Measurements from ENCODE around the gene NODAL. TPM values are rescaled to one million over a fixed set of nuclear protein-coding genes. Genes with fewer than 3 reads are reported as not detected.

The NODAL gene
- polyA plus RNA-seq, 2 donors: 0.04 to 0.20 TPM

GRCh38 chr10:70465278-70465677 is 23.8 kb upstream of the NODAL start:
- WGBS, 2 donors: 92 to 97% methylated on average over 4 of the region's 4 CpGs
- Histone ChIP-seq H3K4me1 (ENCODE audit: control insufficient read depth in 2 of 2, insufficient read depth in 2 of 2, low read length in 1 of 2) (peaks cover 6 to 7% of the 10 kb centered on the region in 2 donors), H3K4me3 (ENCODE audit: low read depth in 1 of 2, low read length in 2 of 2) (no peak overlapping the region), H3K27ac (ENCODE audit: low read depth in 2 of 2, low read length in 1 of 2) (no peak overlapping the region), H3K9me3 (ENCODE audit: control insufficient read depth in 2 of 2, insufficient read depth in 1 of 2, low read depth in 1 of 2, low read length in 1 of 2) (no peaks in the 10 kb centered on the region), H3K27me3 (ENCODE audit: control insufficient read depth in 1 of 2, insufficient read depth in 2 of 2, low read length in 2 of 2) (no peaks in the 10 kb centered on the region), H3K36me3 (ENCODE audit: control insufficient read depth in 2 of 2, insufficient read depth in 2 of 2, low read length in 1 of 2) (no peaks in the 10 kb centered on the region)

GRCh38 chr10:70462349-70462984 is 21.0 kb upstream of the NODAL start:
- Histone ChIP-seq H3K4me1 (ENCODE audit: control insufficient read depth in 2 of 2, insufficient read depth in 2 of 2, low read length in 1 of 2) (peaks cover 7 to 10% of the 10 kb centered on the region in 2 donors), H3K4me3 (ENCODE audit: low read depth in 1 of 2, low read length in 2 of 2) (no peak overlapping the region), H3K27ac (ENCODE audit: low read depth in 2 of 2, low read length in 1 of 2) (peak overlapping the region in 1 of 2 donors; percentile 26), H3K9me3 (ENCODE audit: control insufficient read depth in 2 of 2, insufficient read depth in 1 of 2, low read depth in 1 of 2, low read length in 1 of 2) (no peaks in the 10 kb centered on the region), H3K36me3 (ENCODE audit: control insufficient read depth in 2 of 2, insufficient read depth in 2 of 2, low read length in 1 of 2) (no peaks in the 10 kb centered on the region), H3K27me3 (ENCODE audit: control insufficient read depth in 1 of 2, insufficient read depth in 2 of 2, low read length in 2 of 2) (no peaks in the 10 kb centered on the region)
- 16 to 23% methylated on average over 4 of the region's 4 CpGs for WGBS, 2 donors

GRCh38 chr10:70461397-70462348 is 20.2 kb upstream of the NODAL start:
- H3K9me3 ChIP-seq (ENCODE audit: control insufficient read depth in 2 of 2, insufficient read depth in 1 of 2, low read depth in 1 of 2, low read length in 1 of 2): no peaks in the 10 kb centered on the region
- 34 to 43% methylated on average over 13 of the region's 13 CpGs for WGBS, 2 donors
- peak overlapping the region in 1 of 2 donors; percentile 17 for H3K27ac ChIP-seq (ENCODE audit: low read depth in 2 of 2, low read length in 1 of 2)
- H3K4me3 ChIP-seq (ENCODE audit: low read depth in 1 of 2, low read length in 2 of 2): no peak overlapping the region
- H3K4me1 ChIP-seq (ENCODE audit: control insufficient read depth in 2 of 2, insufficient read depth in 2 of 2, low read length in 1 of 2): peaks cover 7 to 10% of the 10 kb centered on the region in 2 donors
- H3K27me3 ChIP-seq (ENCODE audit: control insufficient read depth in 1 of 2, insufficient read depth in 2 of 2, low read length in 2 of 2): no peaks in the 10 kb centered on the region
- no peaks in the 10 kb centered on the region for H3K36me3 ChIP-seq (ENCODE audit: control insufficient read depth in 2 of 2, insufficient read depth in 2 of 2, low read length in 1 of 2)

GRCh38 chr10:70459774-70460490 is 18.5 kb upstream of the NODAL start:
- Histone ChIP-seq H3K4me3 (ENCODE audit: low read depth in 1 of 2, low read length in 2 of 2) (no peak overlapping the region), H3K9me3 (ENCODE audit: control insufficient read depth in 2 of 2, insufficient read depth in 1 of 2, low read depth in 1 of 2, low read length in 1 of 2) (peaks cover 0 to 8% of the 10 kb centered on the region in 2 donors), H3K27me3 (ENCODE audit: control insufficient read depth in 1 of 2, insufficient read depth in 2 of 2, low read length in 2 of 2) (no peaks in the 10 kb centered on the region), H3K36me3 (ENCODE audit: control insufficient read depth in 2 of 2, insufficient read depth in 2 of 2, low read length in 1 of 2) (peaks cover 0 to 8% of the 10 kb centered on the region in 2 donors), H3K4me1 (ENCODE audit: control insufficient read depth in 2 of 2, insufficient read depth in 2 of 2, low read length in 1 of 2) (peaks cover 10 to 14% of the 10 kb centered on the region in 2 donors), H3K27ac (ENCODE audit: low read depth in 2 of 2, low read length in 1 of 2) (peak overlapping the region in 1 of 2 donors; percentile 37)
- 84 to 86% methylated on average over 29 of the region's 29 CpGs for WGBS, 2 donors

GRCh38 chr10:70459061-70459773 is 17.7 kb upstream of the NODAL start:
- Histone ChIP-seq H3K27me3 (ENCODE audit: control insufficient read depth in 1 of 2, insufficient read depth in 2 of 2, low read length in 2 of 2) (no peaks in the 10 kb centered on the region), H3K9me3 (ENCODE audit: control insufficient read depth in 2 of 2, insufficient read depth in 1 of 2, low read depth in 1 of 2, low read length in 1 of 2) (peaks cover 0 to 9% of the 10 kb centered on the region in 2 donors), H3K4me1 (ENCODE audit: control insufficient read depth in 2 of 2, insufficient read depth in 2 of 2, low read length in 1 of 2) (peaks cover 10 to 14% of the 10 kb centered on the region in 2 donors), H3K27ac (ENCODE audit: low read depth in 2 of 2, low read length in 1 of 2) (peak overlapping the region in 1 of 2 donors; percentile 63), H3K36me3 (ENCODE audit: control insufficient read depth in 2 of 2, insufficient read depth in 2 of 2, low read length in 1 of 2) (peaks cover 0 to 9% of the 10 kb centered on the region in 2 donors), H3K4me3 (ENCODE audit: low read depth in 1 of 2, low read length in 2 of 2) (no peak overlapping the region)
- 45 to 53% methylated on average over 19 of the region's 19 CpGs for WGBS, 2 donors

- WGBS, 2 donors: 7% methylated on average over 56 to 62 of the region's 62 CpGs
- Histone ChIP-seq H3K4me1 (ENCODE audit: control insufficient read depth in 2 of 2, insufficient read depth in 2 of 2, low read length in 1 of 2) (peaks cover 10 to 14% of the 10 kb centered on the region in 2 donors), H3K9me3 (ENCODE audit: control insufficient read depth in 2 of 2, insufficient read depth in 1 of 2, low read depth in 1 of 2, low read length in 1 of 2) (peaks cover 0 to 9% of the 10 kb centered on the region in 2 donors), H3K4me3 (ENCODE audit: low read depth in 1 of 2, low read length in 2 of 2) (peak overlapping the region; percentile 11 to 16), H3K27me3 (ENCODE audit: control insufficient read depth in 1 of 2, insufficient read depth in 2 of 2, low read length in 2 of 2) (no peaks in the 10 kb centered on the region), H3K36me3 (ENCODE audit: control insufficient read depth in 2 of 2, insufficient read depth in 2 of 2, low read length in 1 of 2) (peaks cover 0 to 9% of the 10 kb centered on the region in 2 donors), H3K27ac (ENCODE audit: low read depth in 2 of 2, low read length in 1 of 2) (peak overlapping the region in 1 of 2 donors; percentile 63)
These were observed 17.0 kb upstream of the NODAL start for GRCh38 chr10:70458329-70459060.

- H3K4me3 ChIP-seq (ENCODE audit: low read depth in 1 of 2, low read length in 2 of 2): peak overlapping the region in 1 of 2 donors; percentile 16
- peaks cover 9 to 13% of the 10 kb centered on the region in 2 donors for H3K4me1 ChIP-seq (ENCODE audit: control insufficient read depth in 2 of 2, insufficient read depth in 2 of 2, low read length in 1 of 2)
- WGBS, 2 donors: 50 to 60% methylated on average over 17 of the region's 17 CpGs
- no peaks in the 10 kb centered on the region for H3K27me3 ChIP-seq (ENCODE audit: control insufficient read depth in 1 of 2, insufficient read depth in 2 of 2, low read length in 2 of 2)
- peak overlapping the region in 1 of 2 donors; percentile 1 for H3K27ac ChIP-seq (ENCODE audit: low read depth in 2 of 2, low read length in 1 of 2)
- peaks cover 0 to 9% of the 10 kb centered on the region in 2 donors for H3K36me3 ChIP-seq (ENCODE audit: control insufficient read depth in 2 of 2, insufficient read depth in 2 of 2, low read length in 1 of 2)
- H3K9me3 ChIP-seq (ENCODE audit: control insufficient read depth in 2 of 2, insufficient read depth in 1 of 2, low read depth in 1 of 2, low read length in 1 of 2): peaks cover 0 to 9% of the 10 kb centered on the region in 2 donors
These were observed 16.4 kb upstream of the NODAL start for GRCh38 chr10:70457759-70458305.

- peaks cover 0 to 9% of the 10 kb centered on the region in 2 donors for H3K9me3 ChIP-seq (ENCODE audit: control insufficient read depth in 2 of 2, insufficient read depth in 1 of 2, low read depth in 1 of 2, low read length in 1 of 2)
- peaks cover 0 to 9% of the 10 kb centered on the region in 2 donors for H3K36me3 ChIP-seq (ENCODE audit: control insufficient read depth in 2 of 2, insufficient read depth in 2 of 2, low read length in 1 of 2)
- no peak overlapping the region for H3K4me3 ChIP-seq (ENCODE audit: low read depth in 1 of 2, low read length in 2 of 2)
- 69 to 73% methylated on average over 8 of the region's 8 CpGs for WGBS, 2 donors
- H3K27me3 ChIP-seq (ENCODE audit: control insufficient read depth in 1 of 2, insufficient read depth in 2 of 2, low read length in 2 of 2): no peaks in the 10 kb centered on the region
- H3K4me1 ChIP-seq (ENCODE audit: control insufficient read depth in 2 of 2, insufficient read depth in 2 of 2, low read length in 1 of 2): peaks cover 4 to 7% of the 10 kb centered on the region in 2 donors
- no peak overlapping the region for H3K27ac ChIP-seq (ENCODE audit: low read depth in 2 of 2, low read length in 1 of 2)
These were observed 14.7 kb upstream of the NODAL start for GRCh38 chr10:70456164-70456563.

All from esophagus (tissue), 2 donors.